HEK293 (cell line): ENCODE results near the gene RRP9.
A peak's percentile ranks its signal among the peaks of the same experiment; 100 is the strongest.

Experiments
- CTCF ChIA-PET: fragments of 350-600 bp; formaldehyde crosslinking; extraction: SDS; loops from one replicate; lab custom pipeline; 2021; ENCODE audit warnings: antibody characterized with exemption; lab: Yijun Ruan, JAX
- POLR2A ChIA-PET: fragments of 300-600 bp; formaldehyde crosslinking; extraction: SDS; loops from one replicate; lab custom pipeline; 2020; ENCODE audit warnings: antibody characterized with exemption, inconsistent platforms; lab: Yijun Ruan, JAX
- H3K27ac ChIP-seq: fragments of 200-500 bp; sonication (Bioruptor generic); 2 replicates; pipeline ENCODE4 v1.5.1; 2014; ENCODE audit warnings: low read depth, low read length, control low read depth, inconsistent platforms; ENCODE audit errors: extremely low read depth
- H3K36me3 ChIP-seq, 2 experiments: fragments of 200-500 bp in 1 of 2; sonication (Bioruptor generic) in 1 of 2; 1 replicate in 1 of 2; 2 replicates in 1 of 2; pipeline ENCODE4 v1.5.1; 2014 to 2017; ENCODE audit warnings: inconsistent platforms in 2 of 2, low read length in 2 of 2; ENCODE audit not compliant: control insufficient read depth in 2 of 2, insufficient read depth in 1 of 2
- H3K4me1 ChIP-seq: fragments of 200-500 bp; sonication (Bioruptor generic); 2 replicates; pipeline ENCODE4 v1.5.1; 2014; ENCODE audit warnings: mild to moderate bottlenecking, low read length, inconsistent platforms; ENCODE audit not compliant: control insufficient read depth, insufficient read depth
- H3K4me3 ChIP-seq: 2 replicates; pipeline ENCODE4 v1.5.1; 2011; ENCODE audit warnings: low read depth, mild to moderate bottlenecking, control low read depth, low read length, moderate library complexity
- H3K9me3 ChIP-seq: fragments of 200-500 bp; sonication (Bioruptor generic); 2 replicates; pipeline ENCODE4 v1.5.1; 2014; ENCODE audit warnings: low read depth, low read length, inconsistent platforms; ENCODE audit not compliant: control insufficient read depth, insufficient read depth
- GLIS2 ChIP-seq: fragments of 450-650 bp; formaldehyde crosslinking; IDR thresholded peaks from 2 replicates; pipeline ENCODE4 v1.5.1; 2016; ENCODE audit warnings: missing biosample characterization, missing genetic modification characterization
- IKZF3 ChIP-seq: fragments of 450-650 bp; IDR thresholded peaks from 2 replicates; pipeline ENCODE4 v1.5.0; 2018; ENCODE audit warnings: missing biosample characterization, mild to moderate bottlenecking, missing genetic modification characterization, moderate library complexity
- KLF1 ChIP-seq: fragments of 450-650 bp; formaldehyde crosslinking; IDR thresholded peaks from 2 replicates; pipeline ENCODE4 v1.5.1; 2016; ENCODE audit warnings: missing biosample characterization, missing genetic modification characterization
- KLF9 ChIP-seq: fragments of 450-650 bp; formaldehyde crosslinking; IDR thresholded peaks from 2 replicates; pipeline ENCODE4 v1.5.1; 2016; ENCODE audit warnings: missing biosample characterization, missing genetic modification characterization, low read depth
- MZF1 ChIP-seq: fragments of 450-650 bp; formaldehyde crosslinking; IDR thresholded peaks from 2 replicates; pipeline ENCODE4 v1.5.1; 2017; ENCODE audit warnings: missing biosample characterization, missing genetic modification characterization, borderline replicate concordance
- PRDM10 ChIP-seq: fragments of 450-650 bp; formaldehyde crosslinking; IDR thresholded peaks from 2 replicates; pipeline ENCODE4 v1.5.1; 2016; ENCODE audit warnings: missing biosample characterization, missing genetic modification characterization
- TCF7L2 ChIP-seq: IDR thresholded peaks from 2 replicates; pipeline ENCODE4 v1.6.1; 2011; ENCODE audit warnings: low read depth, mild to moderate bottlenecking, inconsistent platforms, low read length, moderate library complexity, borderline replicate concordance
- WT1 ChIP-seq: fragments of 450-650 bp; formaldehyde crosslinking; IDR thresholded peaks from 2 replicates; pipeline ENCODE4 v1.5.1; 2016; ENCODE audit warnings: missing biosample characterization, missing genetic modification characterization
- ZEB2 ChIP-seq: fragments of 450-650 bp; formaldehyde crosslinking; IDR thresholded peaks from 2 replicates; pipeline ENCODE4 v1.5.1; 2016; ENCODE audit warnings: missing biosample characterization, missing genetic modification characterization
- ZNF157 ChIP-seq: fragments of 450-650 bp; formaldehyde crosslinking; IDR thresholded peaks from 2 replicates; pipeline ENCODE4 v1.5.1; 2016; ENCODE audit warnings: missing biosample characterization, missing genetic modification characterization
- ZNF274 ChIP-seq, 2 experiments: fragments of 200-500 bp in 1 of 2; fragments of 450-650 bp in 1 of 2; sonication (Bioruptor generic) in 1 of 2; formaldehyde crosslinking in 1 of 2; IDR thresholded peaks; 2 replicates each; pipeline versions ENCODE4 v1.5.1 to v1.6.1; 2014 to 2016; ENCODE audit warnings: borderline replicate concordance in 1 of 2, inconsistent platforms in 1 of 2, low read length in 1 of 2, missing biosample characterization in 1 of 2, missing genetic modification characterization in 1 of 2
- ZNF280C ChIP-seq: fragments of 450-650 bp; formaldehyde crosslinking; IDR thresholded peaks from 2 replicates; pipeline ENCODE4 v1.5.1; 2016; ENCODE audit warnings: missing biosample characterization, missing genetic modification characterization
- ZNF335 ChIP-seq: fragments of 450-650 bp; formaldehyde crosslinking; conservative IDR thresholded peaks from 2 replicates; pipeline ENCODE4 v1.5.1; 2016; ENCODE audit warnings: missing biosample characterization, missing genetic modification characterization
- ZNF37A ChIP-seq: fragments of 450-650 bp; IDR thresholded peaks from 2 replicates; pipeline ENCODE4 v1.5.1; 2018; ENCODE audit warnings: missing biosample characterization, missing genetic modification characterization
- ZNF747 ChIP-seq: fragments of 450-650 bp; formaldehyde crosslinking; IDR thresholded peaks from 2 replicates; pipeline ENCODE4 v1.5.1; 2016; ENCODE audit warnings: missing biosample characterization, missing genetic modification characterization
- ZNF777 ChIP-seq: fragments of 450-650 bp; formaldehyde crosslinking; IDR thresholded peaks from 2 replicates; pipeline ENCODE4 v1.5.1; 2017; ENCODE audit warnings: missing biosample characterization, missing genetic modification characterization, borderline replicate concordance
- TF ChIP-seq, protein P1 (sequence below): fragments of 450-650 bp; IDR thresholded peaks from 2 replicates; pipeline ENCODE4 v1.5.1; 2018; ENCODE audit warnings: missing biosample characterization, missing genetic modification characterization
- TF ChIP-seq, protein P2 (sequence below): fragments of 450-650 bp; formaldehyde crosslinking; IDR thresholded peaks from 2 replicates; pipeline ENCODE4 v1.5.1; 2016; ENCODE audit warnings: missing biosample characterization, missing genetic modification characterization
- TF ChIP-seq, protein P3 (sequence below): fragments of 450-650 bp; formaldehyde crosslinking; IDR thresholded peaks from 2 replicates; pipeline ENCODE4 v1.5.1; 2016; ENCODE audit warnings: missing biosample characterization, missing genetic modification characterization

Gene RRP9

GRCh38 chr3:51966922-51967383, 25.2 kb upstream of the RRP9 start (continued):
- TF ChIP-seq TCF7L2 (no peak), ZNF157 (tag by site-specific recombination) (no peak), IKZF3 (tag by site-specific recombination) (no peak), ZNF274 (IDR thresholded peaks at IDR 0.05; ENCODE audit: low read length) (no peak), ZNF274 (tag by site-specific recombination; IDR thresholded peaks at IDR 0.05; ENCODE audit: borderline replicate concordance) (no peak), PRDM10 (no peak), ZNF335 (tag by site-specific recombination) (peak; percentile 74), ZNF777 (no peak)
- TF ChIP-seq, protein P1, sequence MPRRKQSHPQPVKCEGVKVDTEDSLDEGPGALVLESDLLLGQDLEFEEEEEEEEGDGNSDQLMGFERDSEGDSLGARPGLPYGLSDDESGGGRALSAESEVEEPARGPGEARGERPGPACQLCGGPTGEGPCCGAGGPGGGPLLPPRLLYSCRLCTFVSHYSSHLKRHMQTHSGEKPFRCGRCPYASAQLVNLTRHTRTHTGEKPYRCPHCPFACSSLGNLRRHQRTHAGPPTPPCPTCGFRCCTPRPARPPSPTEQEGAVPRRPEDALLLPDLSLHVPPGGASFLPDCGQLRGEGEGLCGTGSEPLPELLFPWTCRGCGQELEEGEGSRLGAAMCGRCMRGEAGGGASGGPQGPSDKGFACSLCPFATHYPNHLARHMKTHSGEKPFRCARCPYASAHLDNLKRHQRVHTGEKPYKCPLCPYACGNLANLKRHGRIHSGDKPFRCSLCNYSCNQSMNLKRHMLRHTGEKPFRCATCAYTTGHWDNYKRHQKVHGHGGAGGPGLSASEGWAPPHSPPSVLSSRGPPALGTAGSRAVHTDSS (tag by site-specific recombination), result no peak

- peak overlapping the region; percentile 56 for H3K4me3 ChIP-seq
- H3K4me1 ChIP-seq, result 0 out of 2 replicates have a peak, but pooled peaks cover 2% of the 10 kb centered on the region
- ChIA-PET CTCF (interaction anchor here (1.0 kb wide), 1 partner anchor 24 kb away, joined by 3 read pairs; no protein-coding TSS in a partner anchor), POLR2A (interaction anchor here (1.6 kb wide), 1 partner anchor 16 kb away, joined by 6 read pairs; no protein-coding TSS in a partner anchor)
- H3K27ac ChIP-seq, result no peak overlapping the region; the same call in 1 of the 2 replicates
- H3K9me3 ChIP-seq, result no peaks in the 10 kb centered on the region
- H3K36me3 ChIP-seq, result peaks cover 0 to 6% of the 10 kb centered on the region in 2 experiments; a peak in 1 of 3 replicates
- TF ChIP-seq WT1 (tag by site-specific recombination), result no peak
- TF ChIP-seq, protein P2, sequence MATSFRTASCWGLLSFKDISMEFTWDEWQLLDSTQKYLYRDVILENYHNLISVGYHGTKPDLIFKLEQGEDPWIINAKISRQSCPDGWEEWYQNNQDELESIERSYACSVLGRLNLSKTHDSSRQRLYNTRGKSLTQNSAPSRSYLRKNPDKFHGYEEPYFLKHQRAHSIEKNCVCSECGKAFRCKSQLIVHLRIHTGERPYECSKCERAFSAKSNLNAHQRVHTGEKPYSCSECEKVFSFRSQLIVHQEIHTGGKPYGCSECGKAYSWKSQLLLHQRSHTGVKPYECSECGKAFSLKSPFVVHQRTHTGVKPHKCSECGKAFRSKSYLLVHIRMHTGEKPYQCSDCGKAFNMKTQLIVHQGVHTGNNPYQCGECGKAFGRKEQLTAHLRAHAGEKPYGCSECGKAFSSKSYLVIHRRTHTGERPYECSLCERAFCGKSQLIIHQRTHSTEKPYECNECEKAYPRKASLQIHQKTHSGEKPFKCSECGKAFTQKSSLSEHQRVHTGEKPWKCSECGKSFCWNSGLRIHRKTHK, result no peak
- no peak for TF ChIP-seq KLF1 (tag by site-specific recombination)
- 0 out of 2 replicates have a peak, but pooled peaks have one; percentile 1 for TF ChIP-seq GLIS2 (tag by site-specific recombination)
- TF ChIP-seq ZEB2 (tag by site-specific recombination), result no peak
- TF ChIP-seq ZNF37A, result no peak
- TF ChIP-seq, all 188 proteins: peak for 1
Observed at GRCh38 chr3:51966486-51966885, 24.8 kb upstream of the RRP9 start.

GRCh38 chr3:51966016-51966415, 24.3 kb upstream of the RRP9 start:
- H3K4me1 ChIP-seq, result 0 out of 2 replicates have a peak, but pooled peaks cover 2% of the 10 kb centered on the region
- ChIA-PET CTCF (interaction anchor here (0.6 to 0.7 kb wide), 2 partner anchors 22 to 216 kb away, joined by 3 to 4 read pairs; no protein-coding TSS in a partner anchor), POLR2A (interaction anchor here (1.6 kb wide), 1 partner anchor 17 kb away, joined by 6 read pairs; no protein-coding TSS in a partner anchor)
- no peak overlapping the region for H3K4me3 ChIP-seq
- H3K36me3 ChIP-seq, result peaks cover 0 to 2% of the 10 kb centered on the region in 2 experiments; a peak in 1 of 3 replicates
- TF ChIP-seq KLF9 (tag by site-specific recombination), result no peak
- no peak for TF ChIP-seq ZNF280C
- TF ChIP-seq, protein P2, result no peak
- TF ChIP-seq ZNF747 (tag by site-specific recombination), result no peak
- TF ChIP-seq MZF1, result no peak
- TF ChIP-seq, protein P3, sequence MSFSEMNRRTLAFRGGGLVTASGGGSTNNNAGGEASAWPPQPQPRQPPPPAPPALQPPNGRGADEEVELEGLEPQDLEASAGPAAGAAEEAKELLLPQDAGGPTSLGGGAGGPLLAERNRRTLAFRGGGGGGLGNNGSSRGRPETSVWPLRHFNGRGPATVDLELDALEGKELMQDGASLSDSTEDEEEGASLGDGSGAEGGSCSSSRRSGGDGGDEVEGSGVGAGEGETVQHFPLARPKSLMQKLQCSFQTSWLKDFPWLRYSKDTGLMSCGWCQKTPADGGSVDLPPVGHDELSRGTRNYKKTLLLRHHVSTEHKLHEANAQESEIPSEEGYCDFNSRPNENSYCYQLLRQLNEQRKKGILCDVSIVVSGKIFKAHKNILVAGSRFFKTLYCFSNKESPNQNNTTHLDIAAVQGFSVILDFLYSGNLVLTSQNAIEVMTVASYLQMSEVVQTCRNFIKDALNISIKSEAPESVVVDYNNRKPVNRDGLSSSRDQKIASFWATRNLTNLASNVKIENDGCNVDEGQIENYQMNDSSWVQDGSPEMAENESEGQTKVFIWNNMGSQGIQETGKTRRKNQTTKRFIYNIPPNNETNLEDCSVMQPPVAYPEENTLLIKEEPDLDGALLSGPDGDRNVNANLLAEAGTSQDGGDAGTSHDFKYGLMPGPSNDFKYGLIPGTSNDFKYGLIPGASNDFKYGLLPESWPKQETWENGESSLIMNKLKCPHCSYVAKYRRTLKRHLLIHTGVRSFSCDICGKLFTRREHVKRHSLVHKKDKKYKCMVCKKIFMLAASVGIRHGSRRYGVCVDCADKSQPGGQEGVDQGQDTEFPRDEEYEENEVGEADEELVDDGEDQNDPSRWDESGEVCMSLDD (tag by site-specific recombination), result no peak
- no peaks in the 10 kb centered on the region for H3K9me3 ChIP-seq
- no peak overlapping the region for H3K27ac ChIP-seq
